ENCODE results near the gene EMC10. TPM values are rescaled to one million over a fixed set of nuclear protein-coding genes. Genes with fewer than 3 reads are reported as not detected.

Gene EMC10
- total and polyA plus RNA-seq, 2 donors (not counting 3 experiments of a cell fraction or from before 2014, with no cell fraction given): 106 to 111 TPM

DNA sequence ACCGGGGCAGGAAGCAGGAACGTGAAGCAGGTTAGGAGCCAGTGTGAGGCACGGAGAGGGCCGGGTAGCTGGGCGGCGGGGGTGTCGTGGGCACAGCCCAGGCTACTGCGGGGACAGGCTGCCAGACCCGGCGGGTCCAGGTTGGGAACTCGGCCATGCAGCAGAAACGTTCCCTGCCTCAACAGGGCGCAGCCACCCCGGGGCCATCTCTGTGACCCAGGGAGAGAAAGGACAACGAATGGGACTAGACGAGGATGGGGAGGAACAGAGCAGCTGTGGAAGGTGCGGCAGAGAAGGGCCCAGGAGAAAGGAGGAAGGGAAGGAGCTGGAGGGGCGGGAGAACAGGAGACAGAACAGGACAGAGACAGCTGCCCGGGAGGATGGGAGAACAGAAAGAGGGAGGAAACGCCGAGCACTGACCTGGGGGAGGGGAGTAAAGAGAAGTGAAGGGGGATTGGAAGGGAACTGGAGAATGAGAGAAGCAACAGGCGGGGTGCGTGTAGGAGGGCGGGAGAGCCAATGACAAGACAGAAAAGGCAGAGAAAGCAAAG is 13.2 kb downstream of the EMC10 start:
- ChIA-PET CTCF (interaction anchor here (1.1 kb wide), 1 partner anchor 11 kb away, joined by 3 read pairs; no protein-coding TSS in a partner anchor), POLR2A (no interaction called here)
- H3K4me3 ChIP-seq (replicated peaks in 1 of 3; ENCODE audit: insufficient read depth in 1 of 3, low read depth in 1 of 3, low read length in 3 of 3): no peak overlapping the region
- H3K79me2 ChIP-seq (ENCODE audit: control insufficient read depth, insufficient read depth, low read length): no peaks in the 10 kb centered on the region
- peaks cover 10 to 12% of the 10 kb centered on the region in 2 experiments for H3K27me3 ChIP-seq (ENCODE audit: control insufficient read depth in 2 of 2, insufficient read depth in 2 of 2, low read length in 2 of 2)
- no peaks in the 10 kb centered on the region for H3K9me1 ChIP-seq (replicated peaks; ENCODE audit: control insufficient read depth, extremely low read depth, insufficient read depth, low read length)
- H3K27ac ChIP-seq (ENCODE audit: insufficient read depth, low read depth, low read length): no peak overlapping the region
- no peaks in the 10 kb centered on the region for H4K20me1 ChIP-seq (replicated peaks; ENCODE audit: control insufficient read depth, extremely low read depth, insufficient read depth, low read length)
- dilution Hi-C loops (cut with MboI; ENCODE audit: extremely low pct_ligation_motif_present, low sequenced_read_pairs): no loop called here
- FAIRE-seq: no peak
- no TSS peak for BruUV-seq (replicated peaks)
- H3K9ac ChIP-seq (replicated peaks; ENCODE audit: extremely low read depth, insufficient read depth, low read length): no peak overlapping the region
- H3K4me1 ChIP-seq (ENCODE audit: control insufficient read depth, extremely low read depth, insufficient read depth, low read length): no peaks in the 10 kb centered on the region
- H2AFZ ChIP-seq (ENCODE audit: low read depth, low read length): no peak overlapping the region
- no peaks in the 10 kb centered on the region for H3K9me3 ChIP-seq (replicated peaks; ENCODE audit: control insufficient read depth, insufficient read depth, low read length)
- no peak for DNase-seq (ENCODE audit: low read depth, low spot score)
- H3K4me2 ChIP-seq (ENCODE audit: insufficient read depth, low read length): no peak overlapping the region
- TF ChIP-seq, protein P1, sequence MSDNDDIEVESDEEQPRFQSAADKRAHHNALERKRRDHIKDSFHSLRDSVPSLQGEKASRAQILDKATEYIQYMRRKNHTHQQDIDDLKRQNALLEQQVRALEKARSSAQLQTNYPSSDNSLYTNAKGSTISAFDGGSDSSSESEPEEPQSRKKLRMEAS (IDR thresholded peaks at IDR 0.05; ENCODE audit: insufficient read depth, insufficient read length): no peak
- TF ChIP-seq EZH2 (IDR thresholded peaks at IDR 0.05; ENCODE audit: borderline replicate concordance, low read depth, low read length, severe bottlenecking) (no peak), GATA2 (IDR thresholded peaks at IDR 0.05; ENCODE audit: insufficient read depth, insufficient read length, low read depth, low read length) (no peak), POLR2AphosphoS5 (IDR thresholded peaks at IDR 0.05; ENCODE audit: insufficient read depth, low read depth, low read length) (no peak), MYC (IDR thresholded peaks at IDR 0.05; ENCODE audit: low read depth, low read length) (no peak), JUN (IDR thresholded peaks at IDR 0.05; ENCODE audit: borderline replicate concordance, insufficient read depth, insufficient read length, low read depth) (no peak)
- no peaks in the 10 kb centered on the region for H3K36me3 ChIP-seq (ENCODE audit: control insufficient read depth in 2 of 2, extremely low read depth in 1 of 2, insufficient read depth in 2 of 2, low read length in 2 of 2)
- intact Hi-C loops (cut with micrococcal nuclease): no loop called here

DNA sequence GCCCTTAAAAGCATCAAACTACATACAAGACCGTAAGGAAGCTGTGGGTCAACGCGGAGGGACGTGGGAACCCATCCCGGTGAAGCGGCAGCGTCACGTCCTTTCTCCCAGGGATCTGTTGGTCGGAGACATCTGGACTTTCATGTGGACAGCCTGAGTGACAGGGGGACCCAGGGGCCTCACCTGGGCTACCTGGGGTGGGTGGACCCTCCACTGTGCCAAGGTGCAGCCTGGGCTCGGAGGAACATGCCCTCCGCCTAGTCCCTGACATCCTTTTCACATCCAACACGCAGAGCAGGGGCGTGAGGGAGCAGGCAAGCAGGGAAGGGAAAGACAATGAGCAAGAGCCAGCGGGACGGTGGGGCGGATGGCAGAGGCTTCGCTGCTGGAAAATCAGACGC is 14.1 kb downstream of the EMC10 start:
- CTCF ChIA-PET: no interaction called here
- TF ChIP-seq POLR2A (IDR thresholded peaks at IDR 0.05; ENCODE audit: low read depth, low read length): no peak
- no peak for TF ChIP-seq JUN (IDR thresholded peaks at IDR 0.05; ENCODE audit: borderline replicate concordance, insufficient read depth, insufficient read length, low read depth)
- no peak for TF ChIP-seq POLR2AphosphoS5 (IDR thresholded peaks at IDR 0.05; ENCODE audit: insufficient read depth, low read depth, low read length)
- no peak for TF ChIP-seq MYC (IDR thresholded peaks at IDR 0.05; ENCODE audit: low read depth, low read length)
- TF ChIP-seq, protein P1 (IDR thresholded peaks at IDR 0.05; ENCODE audit: insufficient read depth, insufficient read length): no peak
- no peak for TF ChIP-seq EZH2 (IDR thresholded peaks at IDR 0.05; ENCODE audit: borderline replicate concordance, low read depth, low read length, severe bottlenecking)
- no peak for TF ChIP-seq GATA2 (IDR thresholded peaks at IDR 0.05; ENCODE audit: insufficient read depth, insufficient read length, low read depth, low read length)
- TF ChIP-seq, protein P2, sequence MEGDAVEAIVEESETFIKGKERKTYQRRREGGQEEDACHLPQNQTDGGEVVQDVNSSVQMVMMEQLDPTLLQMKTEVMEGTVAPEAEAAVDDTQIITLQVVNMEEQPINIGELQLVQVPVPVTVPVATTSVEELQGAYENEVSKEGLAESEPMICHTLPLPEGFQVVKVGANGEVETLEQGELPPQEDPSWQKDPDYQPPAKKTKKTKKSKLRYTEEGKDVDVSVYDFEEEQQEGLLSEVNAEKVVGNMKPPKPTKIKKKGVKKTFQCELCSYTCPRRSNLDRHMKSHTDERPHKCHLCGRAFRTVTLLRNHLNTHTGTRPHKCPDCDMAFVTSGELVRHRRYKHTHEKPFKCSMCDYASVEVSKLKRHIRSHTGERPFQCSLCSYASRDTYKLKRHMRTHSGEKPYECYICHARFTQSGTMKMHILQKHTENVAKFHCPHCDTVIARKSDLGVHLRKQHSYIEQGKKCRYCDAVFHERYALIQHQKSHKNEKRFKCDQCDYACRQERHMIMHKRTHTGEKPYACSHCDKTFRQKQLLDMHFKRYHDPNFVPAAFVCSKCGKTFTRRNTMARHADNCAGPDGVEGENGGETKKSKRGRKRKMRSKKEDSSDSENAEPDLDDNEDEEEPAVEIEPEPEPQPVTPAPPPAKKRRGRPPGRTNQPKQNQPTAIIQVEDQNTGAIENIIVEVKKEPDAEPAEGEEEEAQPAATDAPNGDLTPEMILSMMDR (IDR thresholded peaks at IDR 0.05; ENCODE audit: extremely low read depth in 1 of 2, insufficient read depth in 1 of 2, low read depth in 1 of 2, low read length in 2 of 2): no peak
- TF ChIP-seq FOS (IDR thresholded peaks at IDR 0.05; ENCODE audit: borderline replicate concordance, insufficient read depth, low read length): no peak
- Histone ChIP-seq H3K4me3 (replicated peaks in 1 of 3; ENCODE audit: insufficient read depth in 1 of 3, low read depth in 1 of 3, low read length in 3 of 3) (no peak overlapping the region), H3K79me2 (ENCODE audit: control insufficient read depth, insufficient read depth, low read length) (no peaks in the 10 kb centered on the region), H4K20me1 (replicated peaks; ENCODE audit: control insufficient read depth, extremely low read depth, insufficient read depth, low read length) (no peaks in the 10 kb centered on the region), H3K4me1 (ENCODE audit: control insufficient read depth, extremely low read depth, insufficient read depth, low read length) (no peaks in the 10 kb centered on the region), H3K36me3 (ENCODE audit: control insufficient read depth in 2 of 2, extremely low read depth in 1 of 2, insufficient read depth in 2 of 2, low read length in 2 of 2) (no peaks in the 10 kb centered on the region), H3K9ac (replicated peaks; ENCODE audit: extremely low read depth, insufficient read depth, low read length) (no peak overlapping the region), H3K4me2 (ENCODE audit: insufficient read depth, low read length) (no peak overlapping the region), H3K9me1 (replicated peaks; ENCODE audit: control insufficient read depth, extremely low read depth, insufficient read depth, low read length) (no peaks in the 10 kb centered on the region), H2AFZ (ENCODE audit: low read depth, low read length) (no peak overlapping the region), H3K9me3 (replicated peaks; ENCODE audit: control insufficient read depth, insufficient read depth, low read length) (no peaks in the 10 kb centered on the region), H3K27me3 (ENCODE audit: control insufficient read depth in 2 of 2, insufficient read depth in 2 of 2, low read length in 2 of 2) (peaks cover 10 to 12% of the 10 kb centered on the region in 2 experiments), H3K27ac (ENCODE audit: insufficient read depth, low read depth, low read length) (no peak overlapping the region)
- no peak for FAIRE-seq
- intact Hi-C loops (cut with micrococcal nuclease) (no loop called here), dilution Hi-C loops (cut with MboI; ENCODE audit: extremely low pct_ligation_motif_present, low sequenced_read_pairs) (no loop called here)
- no TSS peak for BruUV-seq (replicated peaks)
- DNase-seq (ENCODE audit: low read depth, low spot score): no peak
- POLR2A ChIA-PET: no interaction called here
